HG02870 (cell line): ENCODE measurements around the gene SEMA4C.

Experiments
- ATAC-seq: cut with Tn5 transposase; IDR thresholded peaks from one replicate; pipeline ENCODE4 v1.9.1; 2021; ENCODE audit warnings: mild to moderate bottlenecking, moderate library complexity; ENCODE audit not compliant: unreplicated experiment

Gene SEMA4C

GRCh38 chr2:96843538-96844268 is 26.2 kb downstream of the SEMA4C start, which contains the start of gene ANKRD23:
Gene ANKRD23 (minus strand): TSS chr2:96844021. CDS start chr2:96843992, 29 bp downstream.
- no peak for ATAC-seq

GRCh38 chr2:96842600-96842999 is 27.3 kb downstream of the SEMA4C start:
- no peak for ATAC-seq

- no peak for ATAC-seq
These were observed 28.0 kb downstream of the SEMA4C start for GRCh38 chr2:96841701-96842495.

- no peak for ATAC-seq
These were observed 29.7 kb downstream of the SEMA4C start for GRCh38 chr2:96839875-96840850.

- no peak for ATAC-seq
These were observed 30.5 kb downstream of the SEMA4C start for GRCh38 chr2:96839293-96839874.

- no peak for ATAC-seq
These were observed 31.3 kb downstream of the SEMA4C start for GRCh38 chr2:96838345-96839292.

GRCh38 chr2:96837575-96837974 is 32.3 kb downstream of the SEMA4C start:
- no peak for ATAC-seq

- ATAC-seq = no peak
These were observed 34.0 kb downstream of the SEMA4C start for GRCh38 chr2:96835830-96836229.

GRCh38 chr2:96832754-96833507 is 36.9 kb downstream of the SEMA4C start:
- no peak for ATAC-seq

GRCh38 chr2:96832408-96832753 is 37.5 kb downstream of the SEMA4C start:
- no peak for ATAC-seq

- no peak for ATAC-seq
These were observed 38.2 kb downstream of the SEMA4C start for GRCh38 chr2:96831679-96832078.

- no peak for ATAC-seq
These were observed 39.8 kb downstream of the SEMA4C start for GRCh38 chr2:96830044-96830562.

GRCh38 chr2:96828874-96829273 is 41.0 kb downstream of the SEMA4C start:
- no peak for ATAC-seq

GRCh38 chr2:96828436-96828835 is 41.4 kb downstream of the SEMA4C start:
- no peak for ATAC-seq

GRCh38 chr2:96826546-96827278 is 43.2 kb downstream of the SEMA4C start:
- no peak for ATAC-seq

GRCh38 chr2:96825057-96825456 is 44.8 kb downstream of the SEMA4C start:
- ATAC-seq = no peak

- ATAC-seq = no peak
These were observed 45.6 kb downstream of the SEMA4C start for GRCh38 chr2:96824079-96824870.
